ENCODE results near the gene ZNF836.
A peak's percentile ranks its signal among the peaks of the same experiment; 100 is the strongest.

DNA sequence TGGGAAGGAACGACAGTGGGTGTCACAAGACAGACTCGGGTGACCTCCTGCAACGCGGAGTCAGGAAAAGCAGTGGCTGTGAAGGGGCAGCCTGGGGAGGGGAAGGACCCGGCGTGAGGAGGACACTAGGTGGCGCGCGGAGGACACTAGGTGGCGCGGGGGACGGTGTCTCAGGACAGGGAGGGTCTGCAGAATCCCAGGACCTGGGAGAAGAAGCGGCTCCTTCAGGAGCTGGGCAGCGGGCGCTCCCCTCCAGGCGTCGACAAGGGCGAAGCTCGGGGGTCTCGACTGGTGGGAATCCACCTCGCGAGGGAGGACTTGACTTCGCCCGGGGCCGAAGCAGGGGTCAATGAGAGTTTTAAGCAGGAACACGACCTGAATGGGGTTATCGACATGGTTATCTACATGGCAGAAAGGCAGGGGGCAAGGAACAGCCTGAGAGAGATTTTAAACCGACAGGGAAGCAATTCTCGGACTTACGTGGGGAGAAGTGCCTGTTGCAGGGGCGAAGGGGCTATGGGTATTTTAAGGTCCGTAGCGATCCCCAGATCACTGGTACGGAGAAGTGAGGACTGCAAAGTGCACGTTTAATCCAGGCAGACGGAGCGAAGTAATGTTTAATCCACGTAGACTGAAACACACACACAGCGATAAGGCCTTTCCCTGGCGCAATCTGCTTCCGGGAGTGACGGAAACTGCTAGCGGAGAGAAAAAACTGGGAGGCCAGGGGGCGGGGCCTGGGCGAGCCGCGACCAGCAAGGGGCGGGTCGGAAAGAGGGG lies 32.0 kb downstream of the ZNF836 start, which contains the start of gene ZNF616:
- TF ChIP-seq POLR2AphosphoS5 (IDR thresholded peaks at IDR 0.05; ENCODE audit: borderline replicate concordance, low read depth, low read length), result peak; percentile 95
- no peak for TF ChIP-seq EZH2 (IDR thresholded peaks at IDR 0.05)
